NAMALWA (cell line): ENCODE data around the gene GFRA1.

Source experiments
- DNase-seq: peaks from one replicate; pipeline ENCODE4 v3.0.0-alpha.2; 2015; ENCODE audit warnings: low spot score

The GFRA1 gene

GRCh38 chr10:116159197-116159596 lies 113.8 kb downstream of the GFRA1 start:
- DNase-seq: no peak

DNA sequence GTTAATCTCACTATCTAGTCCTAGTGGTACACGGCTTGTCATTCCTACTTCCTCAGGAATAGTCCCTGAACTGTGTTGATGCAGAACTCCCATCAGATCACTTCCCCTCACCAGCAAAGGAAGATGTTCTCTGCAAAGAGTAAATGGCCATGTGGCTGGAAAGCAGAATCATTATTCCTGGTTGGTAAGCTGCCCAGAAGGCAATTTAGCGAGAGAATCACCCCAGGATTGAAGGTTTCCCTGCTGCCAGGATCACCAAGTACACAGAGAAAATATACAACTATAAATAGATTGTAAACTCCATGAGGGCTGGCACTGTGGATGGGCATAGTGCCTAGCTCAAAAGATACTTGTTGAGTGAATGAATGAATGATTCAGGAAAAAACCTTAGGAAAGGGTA lies 115.0 kb downstream of the GFRA1 start:
- DNase-seq: no peak

DNA sequence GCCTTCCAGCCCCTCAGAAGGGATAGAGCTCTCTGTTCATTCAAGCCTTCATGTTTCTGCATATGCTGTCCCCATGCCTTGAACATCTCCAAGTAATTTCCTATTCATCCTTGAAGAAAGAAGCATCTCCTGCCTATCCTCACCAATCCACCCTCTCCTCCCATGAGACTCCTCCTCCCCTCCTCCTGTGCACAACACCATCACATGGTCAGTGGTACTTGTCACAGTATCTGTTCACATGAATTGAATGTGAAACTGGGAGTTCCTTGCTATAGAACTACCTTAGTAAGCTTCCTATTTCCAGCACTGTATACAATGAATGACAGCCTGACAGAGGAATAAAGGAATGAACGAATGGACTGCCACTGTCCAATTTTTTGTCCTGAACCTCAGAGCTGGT lies 115.5 kb downstream of the GFRA1 start:
- DNase-seq: no peak

DNA sequence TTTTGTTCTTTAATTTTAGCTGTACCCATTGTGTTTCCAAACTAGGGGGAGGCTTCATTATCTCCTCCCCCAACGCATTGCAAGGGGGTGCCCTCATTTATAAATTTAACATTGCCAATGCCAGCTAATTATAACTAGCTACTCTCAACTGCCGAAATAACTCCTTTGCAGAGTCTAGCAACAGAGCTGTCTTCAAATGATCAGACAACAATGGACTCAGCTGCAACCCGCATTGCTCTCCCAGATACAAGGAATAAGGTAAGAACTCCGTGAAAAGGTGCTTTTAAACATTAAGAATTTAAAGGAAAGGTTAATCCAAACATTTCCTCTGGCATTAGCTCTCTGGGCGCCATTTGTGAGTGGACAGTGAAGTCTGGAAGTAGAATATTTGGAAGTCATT lies 116.2 kb downstream of the GFRA1 start:
- DNase-seq: no peak

DNA sequence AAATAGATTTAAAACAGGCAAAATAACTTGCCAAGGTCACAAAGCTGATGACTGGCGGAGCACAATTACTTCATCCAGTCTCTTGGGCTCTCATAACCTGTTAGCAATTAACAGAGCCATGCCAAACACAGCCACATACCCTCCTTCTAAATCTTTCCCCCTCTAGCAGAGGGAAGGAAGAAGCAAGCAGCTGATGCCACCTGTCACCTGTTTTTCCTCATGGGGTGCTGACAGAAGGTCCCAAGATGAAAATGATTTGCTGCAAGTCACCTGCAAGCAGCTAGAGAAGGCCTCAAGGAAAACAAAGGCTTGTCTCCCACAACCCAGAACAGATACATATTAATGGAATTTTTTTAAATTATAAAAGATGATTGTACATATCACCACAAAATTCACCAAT lies 117.8 kb downstream of the GFRA1 start:
- no peak for DNase-seq

DNA sequence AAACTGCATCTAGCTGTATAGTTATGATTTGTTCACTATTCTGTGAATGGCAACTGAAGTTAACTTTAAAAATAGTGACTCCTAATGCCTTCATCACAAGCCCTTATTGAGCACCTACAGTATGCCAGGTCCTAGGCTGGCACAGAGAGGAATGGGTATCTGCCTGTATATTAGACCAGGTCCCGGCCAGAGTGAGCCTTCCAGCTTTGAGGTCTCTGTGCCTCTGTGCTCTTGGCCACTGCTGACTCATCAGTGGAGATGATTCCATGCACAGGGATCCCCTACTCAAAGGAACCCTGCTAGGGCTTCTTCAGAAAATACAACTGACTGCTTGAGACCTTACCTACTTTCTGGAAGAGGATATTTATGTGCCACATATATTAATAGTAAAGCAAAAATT lies 118.4 kb downstream of the GFRA1 start:
- no peak for DNase-seq

DNA sequence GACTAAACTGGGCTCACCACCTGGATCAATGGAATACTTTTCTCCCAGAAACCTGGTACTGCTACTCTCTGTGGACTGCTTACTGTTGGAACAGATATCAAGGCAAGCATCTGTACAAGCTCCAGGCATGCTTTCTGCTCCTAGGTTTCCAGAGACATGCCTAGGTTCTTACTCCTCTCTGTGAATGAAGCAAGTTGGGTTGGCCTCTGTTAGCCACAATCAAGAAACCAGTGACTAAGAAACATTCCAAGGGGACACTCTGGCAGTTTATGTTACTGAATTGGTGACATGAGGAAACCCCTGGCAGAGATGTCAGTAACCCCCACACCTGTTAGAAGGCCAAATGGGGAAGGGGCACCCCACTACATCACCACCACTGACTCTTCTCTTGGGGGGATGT lies 121.9 kb downstream of the GFRA1 start:
- DNase-seq: no peak

GRCh38 chr10:116150606-116151005 lies 122.4 kb downstream of the GFRA1 start:
- no peak for DNase-seq

GRCh38 chr10:116147147-116147905 lies 125.7 kb downstream of the GFRA1 start:
- DNase-seq: no peak

GRCh38 chr10:116146372-116147140 lies 126.5 kb downstream of the GFRA1 start:
- no peak for DNase-seq

DNA sequence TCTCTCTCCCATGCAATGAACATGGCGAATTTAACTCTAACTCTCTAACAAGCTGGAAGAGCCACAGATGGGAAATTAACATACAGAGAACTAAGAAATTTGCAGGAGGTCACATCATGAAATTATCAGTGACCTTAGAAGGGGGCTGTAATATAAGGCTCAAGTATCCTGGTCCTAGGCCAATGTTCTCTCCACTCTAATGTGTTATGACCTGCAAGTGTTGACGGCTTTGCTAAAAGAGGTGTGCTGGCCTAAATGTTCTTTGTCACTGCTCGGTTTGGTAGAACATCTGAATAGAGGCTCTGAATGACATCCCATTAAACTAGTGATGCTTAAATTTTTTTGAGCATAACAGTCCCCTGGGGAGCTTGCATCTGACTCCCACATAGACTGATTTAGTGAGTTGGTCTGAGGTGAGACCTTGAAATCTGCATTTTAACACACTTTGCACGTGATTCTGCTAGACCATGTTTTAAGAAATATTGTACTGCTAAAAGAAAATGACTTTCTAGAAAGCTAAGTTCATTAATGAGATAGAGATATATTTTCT lies 129.3 kb downstream of the GFRA1 start:
- DNase-seq: no peak

- no peak for DNase-seq
Observed at GRCh38 chr10:116141855-116142254, 131.2 kb downstream of the GFRA1 start.

- no peak for DNase-seq
Observed at GRCh38 chr10:116141246-116141645, 131.8 kb downstream of the GFRA1 start.

DNA sequence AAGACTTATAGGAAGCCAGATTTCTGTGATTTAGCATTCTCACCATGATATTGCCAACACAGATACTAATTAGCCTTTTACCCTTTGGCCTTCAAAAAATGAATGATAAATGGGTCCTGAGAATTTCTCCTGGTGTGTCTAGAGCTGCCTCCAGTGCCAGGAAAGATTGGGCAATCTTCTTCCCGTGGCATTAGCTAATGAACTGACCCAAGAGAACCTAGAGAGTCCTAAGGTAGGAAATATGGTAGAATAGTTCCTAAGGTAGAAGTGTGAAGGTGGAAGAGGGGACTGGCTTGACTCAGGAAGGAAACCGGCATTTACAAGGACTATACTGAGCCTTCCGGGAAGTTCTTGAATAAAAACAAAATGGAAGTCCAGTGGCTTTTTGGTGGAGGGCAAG lies 133.1 kb downstream of the GFRA1 start:
- no peak for DNase-seq

GRCh38 chr10:116138897-116139296 lies 134.1 kb downstream of the GFRA1 start:
- DNase-seq: no peak

DNA sequence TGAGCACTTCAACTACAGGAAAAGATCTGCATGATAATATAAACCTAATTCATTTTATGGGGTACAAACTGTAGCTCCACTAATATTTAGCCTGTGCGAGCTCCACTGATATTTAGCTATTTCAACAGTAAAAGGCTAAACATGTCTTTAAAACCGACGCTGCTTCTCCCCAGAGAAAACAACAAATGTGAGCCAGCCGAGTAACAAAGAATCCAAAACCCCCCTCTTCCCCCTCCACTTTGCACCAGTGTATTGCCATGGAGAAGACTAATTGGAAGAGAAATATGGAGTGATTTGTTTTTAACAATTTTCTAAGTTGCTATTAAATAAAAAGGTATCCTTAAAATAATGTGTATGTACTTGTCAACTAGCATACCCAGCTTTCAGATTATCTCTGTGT lies 136.7 kb downstream of the GFRA1 start:
- DNase-seq: no peak

DNA sequence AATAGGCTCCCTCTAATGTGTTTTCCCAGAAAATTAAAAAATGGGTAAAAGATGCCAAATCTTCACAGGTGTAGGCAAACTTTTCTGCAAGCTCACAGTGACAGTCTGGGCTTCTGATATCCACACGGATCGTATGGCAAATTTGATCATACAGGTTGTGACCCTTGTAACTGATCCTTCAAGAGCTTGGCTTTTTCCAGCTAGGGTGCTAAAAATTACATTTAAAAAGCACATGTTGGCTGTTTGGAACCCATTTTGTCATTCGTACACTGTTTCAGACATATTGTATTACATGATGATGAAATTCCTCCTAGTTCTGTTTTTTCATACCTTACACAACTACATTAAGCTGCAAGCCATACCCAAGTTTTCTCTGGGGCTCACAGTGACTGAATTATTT lies 138.7 kb downstream of the GFRA1 start:
- no peak for DNase-seq

GRCh38 chr10:116133634-116134033 lies 139.4 kb downstream of the GFRA1 start:
- DNase-seq: no peak

DNA sequence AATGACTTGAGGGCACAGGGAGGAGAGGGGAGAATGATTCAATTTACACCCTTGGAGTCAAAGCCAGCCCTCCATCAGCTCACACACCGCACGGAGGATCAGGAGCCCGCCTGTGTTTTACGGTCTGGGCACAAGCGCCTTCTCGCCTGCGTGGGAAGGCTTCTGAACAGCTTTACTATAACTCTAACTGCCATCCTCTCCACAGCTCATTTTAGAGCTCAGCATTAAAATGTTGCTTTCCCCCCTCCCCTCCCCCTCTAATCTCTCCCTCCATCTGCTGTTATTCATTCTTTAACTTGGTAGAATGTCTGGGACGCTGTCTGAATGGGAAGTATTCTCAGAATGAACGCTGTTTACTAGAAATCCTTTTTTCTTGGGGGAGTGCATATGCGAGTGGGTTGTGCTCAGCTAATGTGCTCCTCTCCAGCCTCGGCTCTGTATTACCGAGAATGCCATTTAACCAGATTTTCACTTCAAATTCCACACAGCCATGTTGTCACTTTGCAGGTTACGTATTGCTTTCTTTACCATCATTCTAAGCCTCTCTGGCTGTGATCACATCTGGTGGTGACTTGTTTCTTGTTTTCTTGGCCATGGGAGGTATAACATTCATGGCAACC lies 140.1 kb downstream of the GFRA1 start:
- no peak for DNase-seq

GRCh38 chr10:116130006-116130405 lies 143.0 kb downstream of the GFRA1 start:
- no peak for DNase-seq

DNA sequence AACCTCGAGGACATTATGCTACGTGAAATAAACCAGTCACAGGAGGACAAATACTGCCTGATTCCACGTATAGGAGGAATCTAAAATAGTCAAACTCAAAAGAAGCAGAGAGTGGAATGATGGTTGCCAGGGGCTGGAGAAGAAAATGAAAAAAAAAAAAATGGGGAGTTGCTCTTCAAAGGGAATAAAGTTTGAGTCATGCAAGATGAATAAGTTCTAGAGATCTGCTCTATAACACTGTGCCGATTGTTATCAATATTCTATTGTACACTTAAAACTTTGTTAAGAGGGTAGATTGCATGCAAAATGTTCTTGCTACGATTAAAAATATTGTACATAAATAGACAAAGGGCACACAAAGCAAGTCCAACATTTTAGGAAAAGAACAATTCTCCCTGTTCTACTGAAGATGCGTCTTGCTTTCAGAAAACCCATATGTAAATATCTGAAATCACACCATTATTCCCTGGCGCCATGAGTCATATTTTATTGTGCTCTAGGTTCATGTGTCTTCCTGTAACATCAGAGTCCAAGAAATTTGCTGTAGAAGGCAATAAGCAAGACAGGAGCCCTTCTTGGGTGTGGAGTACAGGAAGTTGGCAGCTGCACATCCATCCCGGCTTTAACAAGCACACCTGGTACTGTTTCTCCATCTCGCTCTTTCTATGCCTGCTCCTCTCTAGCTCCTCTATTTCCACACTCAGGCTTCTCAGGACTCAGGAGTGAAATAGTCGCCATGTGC lies 145.9 kb downstream of the GFRA1 start:
- no peak for DNase-seq

- DNase-seq: no peak
Observed at GRCh38 chr10:116126239-116126638, 146.8 kb downstream of the GFRA1 start.
